Adrenal gland (tissue), 5 donors: ENCODE measurements around the gene MGME1.

Source experiments
- CTCF ChIP-seq, 6 experiments: fragments of 450-650 bp in 4 of 6; fragments of 200-600 bp in 2 of 6; sonication (generic) in 1 of 6; IDR thresholded peaks; 1 replicate in 5 of 6; 2 replicates in 1 of 6; pipeline versions ENCODE4 v1.5.1 to v1.8.0; 2016 to 2021; ENCODE audit warnings: antibody characterized with exemption in 6 of 6, mild to moderate bottlenecking in 2 of 6, moderate library complexity in 1 of 6
- POLR2A ChIP-seq, 2 donors: fragments of 450-650 bp; IDR thresholded peaks; one replicate each; pipeline ENCODE4 v1.6.1; 2017; ENCODE audit warnings: antibody characterized with exemption in 2 of 2, mild to moderate bottlenecking in 2 of 2, moderate library complexity in 1 of 2
- donor health status: DM: no; HTN: no; CAD: no.

GRCh38 chr20:17995967-17996819, 27.4 kb downstream of the MGME1 start:
- TF ChIP-seq POLR2A (IDR thresholded peaks at IDR 0.05) = no peak
- TF ChIP-seq CTCF (IDR thresholded peaks at IDR 0.05) = peak; percentile 94 to 100 (median 97)
